ENCODE data around the gene TCAP. TPM values are rescaled to one million over a fixed set of nuclear protein-coding genes. Genes with fewer than 3 reads are reported as not detected.
"Not testable (repeated sequence)": the region's sequence is repeated elsewhere in the genome, so short reads cannot be mapped to it uniquely, and the experiment has no call there.

TCAP gene
- total RNA-seq, 1 donor from 2014 or later, result 0.64 TPM

GRCh38 chr17:39702901-39703893, 38.0 kb downstream of the TCAP start:
- no peak for DNase-seq (ENCODE audit: low spot score)

- no peak for DNase-seq (ENCODE audit: low spot score)
Measured at GRCh38 chr17:39703913-39704312, 38.8 kb downstream of the TCAP start.

- DNase-seq (ENCODE audit: low spot score), result no peak
Measured at GRCh38 chr17:39704821-39705551, 39.8 kb downstream of the TCAP start.

GRCh38 chr17:39705786-39706348, 40.7 kb downstream of the TCAP start:
- DNase-seq (ENCODE audit: low spot score), result no peak

- DNase-seq (ENCODE audit: low spot score), result no peak
Measured at GRCh38 chr17:39706383-39706782, 41.2 kb downstream of the TCAP start.

- no peak for DNase-seq (ENCODE audit: low spot score)
Measured at GRCh38 chr17:39706921-39707337, 41.8 kb downstream of the TCAP start.

GRCh38 chr17:39709319-39709997, 44.3 kb downstream of the TCAP start:
- no peak for DNase-seq (ENCODE audit: low spot score)

GRCh38 chr17:39709998-39710964, 45.1 kb downstream of the TCAP start:
- DNase-seq (ENCODE audit: low spot score), result no peak

- not testable (repeated sequence) for DNase-seq (ENCODE audit: low spot score)
Measured at GRCh38 chr17:39711071-39711470, 45.9 kb downstream of the TCAP start.

GRCh38 chr17:39711851-39712250, 46.7 kb downstream of the TCAP start:
- DNase-seq (ENCODE audit: low spot score), result no peak

GRCh38 chr17:39714234-39714633, 49.1 kb downstream of the TCAP start:
- no peak for DNase-seq (ENCODE audit: low spot score)

GRCh38 chr17:39715375-39716072, 50.4 kb downstream of the TCAP start:
- no peak for DNase-seq (ENCODE audit: low spot score)

Other genes with a start within 250 kb of the TCAP start
- 35.5 TPM for gene MED1, start 214.1 kb upstream of the TCAP start, total RNA-seq
- 46.5 TPM for gene CDK12, start 203.9 kb upstream of the TCAP start, total RNA-seq
- gene NEUROD2, start 57.4 kb upstream of the TCAP start, total RNA-seq, result not detected
- gene PPP1R1B, start 38.4 kb upstream of the TCAP start, total RNA-seq, result 33.1 TPM
- 49.2 TPM for gene STARD3, start 28.2 kb upstream of the TCAP start, total RNA-seq
- 0.35 TPM for gene PNMT, start 3.1 kb downstream of the TCAP start, total RNA-seq
- 13.6 TPM for gene PGAP3, start 22.7 kb downstream of the TCAP start, total RNA-seq
- 21.9 TPM for gene ERBB2, start 34.7 kb downstream of the TCAP start, total RNA-seq
- gene MIEN1, start 65.2 kb downstream of the TCAP start, total RNA-seq, result 36.4 TPM
- 0.29 TPM for gene GRB7, start 72.6 kb downstream of the TCAP start, total RNA-seq
- gene IKZF3, start 199.0 kb downstream of the TCAP start, total RNA-seq, result 1.3 TPM
- not detected for gene ZPBP2, start 202.9 kb downstream of the TCAP start, total RNA-seq